Colonic mucosa (tissue), 4 donors: ENCODE data around the gene CTCFL. TPM values are rescaled to one million over a fixed set of nuclear protein-coding genes. Genes with fewer than 3 reads are reported as not detected.

Experiments
- DNase-seq: peaks from one replicate; pipeline ENCODE4 v3.0.0-alpha.2; 2020
- H3K27ac ChIP-seq: fragments of 200-600 bp; one replicate; pipeline ENCODE4 v1.8.0; 2021
- H3K27me3 ChIP-seq: fragments of 200-600 bp; one replicate; pipeline ENCODE4 v1.8.0; 2021
- H3K36me3 ChIP-seq: fragments of 200-600 bp; one replicate; pipeline ENCODE4 v1.8.0; 2021
- H3K4me1 ChIP-seq: fragments of 200-600 bp; one replicate; pipeline ENCODE4 v1.8.0; 2021; ENCODE audit warnings: mild to moderate bottlenecking
- H3K4me3 ChIP-seq: fragments of 200-600 bp; one replicate; pipeline ENCODE4 v1.8.0; 2021
- H3K9ac ChIP-seq, 2 donors: one replicate each; pipeline ENCODE4 v1.7.0; 2013; ENCODE audit warnings: control low read depth in 2 of 2, low read depth in 2 of 2, low read length in 2 of 2
- H3K9me3 ChIP-seq: fragments of 200-600 bp; one replicate; pipeline ENCODE4 v1.8.0; 2021
- CTCF ChIP-seq: fragments of 200-600 bp; IDR thresholded peaks from one replicate; pipeline ENCODE4 v1.8.0; 2022; ENCODE audit warnings: antibody characterized with exemption, mild to moderate bottlenecking
- intact Hi-C: fragments of 100-400 bp; cut with DNase I; formaldehyde crosslinking; loops from one replicate; pipeline ENCODE4 v1.14.1; 2022
- total RNA-seq, 2 donors: library from RNA; stranded (reverse); fragmentation: NEBNext Ultra II Directional in 1 of 2; extraction: Animal tissue kit (Norgen Biotek cat#: 25700) in 1 of 2; gene quantifications; one replicate each; pipeline ENCODE4 v1.2.1, GENCODE V29; 2021
- donor health status: healthy.
- donor health status: DM: no; HTN: no; CAD: no.
- donor health status: DM: no; HTN: no; CAD: no.

Gene CTCFL
- total RNA-seq, 2 donors from 2014 or later: 0.47 TPM; not detected in 1

- Histone ChIP-seq H3K9ac (no peak overlapping the region), H3K9me3 (no peaks in the 10 kb centered on the region), H3K27me3 (no peaks in the 10 kb centered on the region), H3K36me3 (no peaks in the 10 kb centered on the region), H3K4me1 (no peaks in the 10 kb centered on the region), H3K4me3 (no peak overlapping the region), H3K27ac (no peak overlapping the region)
- DNase-seq: no peak
- no peak for TF ChIP-seq CTCF
- intact Hi-C loops: no loop called here
Observed at GRCh38 chr20:57458400-57459160, 66.4 kb downstream of the CTCFL start.

GRCh38 chr20:57457243-57458095 is 67.5 kb downstream of the CTCFL start:
- TF ChIP-seq CTCF: no peak

GRCh38 chr20:57456116-57456515 is 68.8 kb downstream of the CTCFL start:
- intact Hi-C loops: no loop called here

More at GRCh38 chr20:57457243-57458095, 67.5 kb downstream of the CTCFL start:
- no peaks in the 10 kb centered on the region for H3K4me1 ChIP-seq
- intact Hi-C loops: no loop called here
- H3K36me3 ChIP-seq: no peaks in the 10 kb centered on the region
- no peaks in the 10 kb centered on the region for H3K27me3 ChIP-seq
- no peak overlapping the region for H3K27ac ChIP-seq
- H3K9ac ChIP-seq: no peak overlapping the region
- no peaks in the 10 kb centered on the region for H3K9me3 ChIP-seq
- H3K4me3 ChIP-seq: no peak overlapping the region
- no peak for DNase-seq

GRCh38 chr20:57455386-57455785 is 69.6 kb downstream of the CTCFL start:
- no peaks in the 10 kb centered on the region for H3K4me1 ChIP-seq
- H3K27ac ChIP-seq: no peak overlapping the region
- no peaks in the 10 kb centered on the region for H3K27me3 ChIP-seq
- intact Hi-C loops: no loop called here
- DNase-seq: no peak
- TF ChIP-seq CTCF: no peak
- H3K9ac ChIP-seq: no peak overlapping the region
- H3K36me3 ChIP-seq: no peaks in the 10 kb centered on the region
- no peak overlapping the region for H3K4me3 ChIP-seq
- no peaks in the 10 kb centered on the region for H3K9me3 ChIP-seq

More at GRCh38 chr20:57456116-57456515, 68.8 kb downstream of the CTCFL start:
- no peak overlapping the region for H3K4me3 ChIP-seq
- no peak for TF ChIP-seq CTCF
- no peaks in the 10 kb centered on the region for H3K4me1 ChIP-seq
- H3K27ac ChIP-seq: no peak overlapping the region
- DNase-seq: no peak
- no peak overlapping the region for H3K9ac ChIP-seq
- H3K27me3 ChIP-seq: no peaks in the 10 kb centered on the region
- H3K36me3 ChIP-seq: no peaks in the 10 kb centered on the region
- H3K9me3 ChIP-seq: no peaks in the 10 kb centered on the region

- Histone ChIP-seq H3K9ac (no peak overlapping the region), H3K4me1 (no peaks in the 10 kb centered on the region), H3K27ac (no peak overlapping the region), H3K4me3 (no peak overlapping the region), H3K36me3 (no peaks in the 10 kb centered on the region), H3K27me3 (no peaks in the 10 kb centered on the region), H3K9me3 (no peaks in the 10 kb centered on the region)
- no peak for TF ChIP-seq CTCF
- DNase-seq: no peak
- intact Hi-C loops: no loop called here
Observed at GRCh38 chr20:57451795-57452661, 72.9 kb downstream of the CTCFL start.
